HuH-7.5 (cell line): ENCODE measurements around the gene SPOCD1.

Experiments
- DNase-seq: peaks from one replicate; pipeline ENCODE4 v3.0.0; 2011; ENCODE audit warnings: low spot score

The SPOCD1 gene

DNA sequence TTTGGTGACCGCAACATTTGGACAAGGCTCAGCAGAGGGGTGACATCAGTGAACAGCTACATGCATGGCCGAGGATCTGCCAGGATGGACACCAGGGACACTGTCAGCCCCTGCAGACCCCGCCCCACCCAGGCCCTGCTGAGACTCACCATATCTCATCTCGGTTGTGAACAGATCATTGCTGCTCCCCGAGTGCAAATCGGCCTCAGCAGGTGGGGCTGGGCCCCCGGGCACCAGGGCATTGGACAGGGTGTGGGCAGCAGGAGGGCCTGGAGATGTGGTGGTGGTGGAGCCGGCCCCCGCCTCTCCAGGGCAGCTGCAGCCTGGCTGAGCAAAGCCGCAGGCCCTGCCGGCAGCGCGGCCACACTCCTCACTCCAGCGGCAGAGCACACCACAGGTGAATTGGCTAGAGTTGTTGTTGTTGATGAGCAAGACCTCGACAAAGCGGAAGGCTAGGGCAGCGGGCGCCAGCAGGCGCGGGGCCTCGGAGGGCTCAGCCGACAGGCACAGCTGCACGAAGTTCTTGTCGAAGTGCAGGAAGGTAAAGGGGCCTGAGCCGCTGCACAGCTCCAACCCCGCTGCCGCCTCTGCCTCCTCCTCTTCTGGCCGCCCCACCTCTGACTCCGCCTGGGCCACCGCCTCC lies 59.9 kb downstream of the SPOCD1 start:
- no peak for DNase-seq

- no peak for DNase-seq
Observed at GRCh38 chr1:31755197-31755611, 60.6 kb downstream of the SPOCD1 start.

GRCh38 chr1:31754397-31754796 lies 61.4 kb downstream of the SPOCD1 start:
- no peak for DNase-seq

DNA sequence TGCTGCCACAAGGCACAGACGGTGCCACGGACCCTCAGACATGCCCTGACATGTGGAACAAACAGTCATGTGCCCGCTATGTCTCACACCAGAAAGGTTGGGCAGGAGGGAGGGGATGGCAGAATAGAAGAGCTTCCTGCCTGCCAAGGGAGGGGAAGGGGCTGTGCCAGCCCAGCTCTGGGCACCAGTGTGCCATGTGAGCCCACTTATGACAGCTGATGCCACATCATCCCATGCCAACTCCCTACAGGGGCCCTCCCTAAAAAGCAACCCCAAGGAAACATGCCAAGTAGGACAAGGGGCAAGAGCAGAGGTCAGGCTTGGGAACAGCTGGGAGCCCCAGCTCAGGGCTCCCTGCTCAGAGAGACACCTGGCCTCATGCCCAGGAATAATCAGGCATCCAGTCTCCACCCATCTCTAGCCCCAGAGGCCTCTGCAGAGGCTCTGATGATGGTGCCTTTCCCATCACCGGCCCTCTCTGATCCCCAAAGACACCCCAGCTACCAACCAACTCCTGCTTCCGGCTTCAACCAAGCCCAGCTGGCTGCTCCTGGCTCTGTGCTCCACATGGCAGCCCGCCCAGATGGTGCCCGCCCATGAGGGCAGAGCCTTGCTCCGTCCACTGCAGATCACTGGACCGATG lies 62.0 kb downstream of the SPOCD1 start:
- no peak for DNase-seq

- DNase-seq = no peak
Observed at GRCh38 chr1:31752952-31753475, 62.8 kb downstream of the SPOCD1 start.

- no peak for DNase-seq
Observed at GRCh38 chr1:31752258-31752657, 63.6 kb downstream of the SPOCD1 start.

- no peak for DNase-seq
Observed at GRCh38 chr1:31751822-31752241, 64.0 kb downstream of the SPOCD1 start.

DNA sequence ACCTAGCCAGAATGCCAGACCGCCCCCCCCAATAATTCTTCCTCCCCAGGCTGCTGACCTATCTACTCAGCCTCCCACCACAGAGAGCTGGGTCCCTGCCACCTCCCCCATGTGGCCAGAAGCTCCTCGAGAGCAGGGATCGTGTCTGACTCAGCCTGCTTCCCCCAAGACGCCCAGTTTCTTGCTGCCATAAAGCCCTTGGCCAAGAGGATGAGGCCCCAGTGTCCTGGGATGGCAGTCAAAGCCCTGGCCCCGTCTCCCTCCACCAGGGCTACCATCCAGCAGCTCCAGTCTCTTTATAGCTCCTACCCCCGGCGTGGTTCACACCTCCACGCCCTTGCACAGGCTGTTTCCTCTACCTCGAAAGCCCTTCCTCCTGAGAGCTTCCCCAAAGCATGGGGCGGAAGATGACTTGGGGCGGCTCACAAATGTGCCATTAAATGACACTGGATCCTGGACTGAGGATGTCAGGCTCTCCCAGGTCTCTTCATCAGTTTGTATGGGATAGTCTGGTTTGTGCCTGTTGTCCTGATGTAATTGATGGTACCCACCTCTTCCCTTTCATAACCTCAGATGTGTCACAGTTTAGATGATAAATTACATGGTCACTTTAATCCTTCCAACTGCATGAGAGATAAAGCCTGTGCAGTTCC lies 64.8 kb downstream of the SPOCD1 start:
- DNase-seq = no peak

DNA sequence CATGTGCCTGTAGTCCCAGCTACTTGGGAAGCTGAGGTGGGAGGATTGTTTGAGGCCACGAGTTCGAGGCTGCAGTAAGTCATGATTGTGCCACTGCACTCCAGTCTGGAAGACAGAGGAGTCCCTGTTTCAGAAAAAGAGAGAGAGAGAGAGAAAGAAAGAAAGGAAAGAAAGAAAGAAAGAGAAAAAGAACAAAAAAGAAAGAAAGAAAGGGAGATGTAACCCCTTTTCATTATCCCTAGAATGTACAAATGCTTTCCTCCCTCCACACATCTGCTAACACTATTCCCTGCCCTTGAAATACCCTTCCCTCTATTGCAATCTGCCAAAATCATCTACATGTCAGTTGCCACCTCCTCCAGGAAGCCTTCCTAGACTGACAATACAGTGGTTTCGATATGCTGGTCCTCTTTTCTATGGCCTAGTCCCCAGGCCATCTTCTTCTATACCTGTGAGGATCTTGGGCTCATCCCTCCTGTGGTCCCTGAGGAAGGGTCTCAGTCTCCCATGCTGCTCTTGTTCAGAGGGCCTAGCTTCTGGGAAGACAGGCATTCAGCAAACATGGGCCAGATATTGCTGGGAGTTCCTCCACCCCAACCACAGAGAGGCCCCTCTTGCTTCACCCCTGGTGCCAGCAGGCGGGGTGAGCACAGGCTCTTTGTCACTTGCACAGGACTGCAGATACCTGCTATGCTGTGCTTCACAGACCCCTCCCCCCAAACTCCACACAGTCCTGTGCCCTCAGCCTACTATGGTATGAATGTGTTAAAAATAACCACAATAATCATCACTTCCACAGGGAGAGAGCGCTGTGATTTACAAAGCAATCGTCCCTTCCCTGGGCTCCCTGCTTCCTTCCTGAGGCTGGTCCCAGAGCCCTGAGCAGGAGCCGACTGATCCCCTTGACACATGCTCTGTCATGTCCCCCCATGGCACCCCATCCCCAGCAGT lies 65.8 kb downstream of the SPOCD1 start:
- no peak for DNase-seq

GRCh38 chr1:31748365-31748764 lies 67.5 kb downstream of the SPOCD1 start:
- DNase-seq = no peak

GRCh38 chr1:31747304-31747703 lies 68.5 kb downstream of the SPOCD1 start:
- DNase-seq = no peak

DNA sequence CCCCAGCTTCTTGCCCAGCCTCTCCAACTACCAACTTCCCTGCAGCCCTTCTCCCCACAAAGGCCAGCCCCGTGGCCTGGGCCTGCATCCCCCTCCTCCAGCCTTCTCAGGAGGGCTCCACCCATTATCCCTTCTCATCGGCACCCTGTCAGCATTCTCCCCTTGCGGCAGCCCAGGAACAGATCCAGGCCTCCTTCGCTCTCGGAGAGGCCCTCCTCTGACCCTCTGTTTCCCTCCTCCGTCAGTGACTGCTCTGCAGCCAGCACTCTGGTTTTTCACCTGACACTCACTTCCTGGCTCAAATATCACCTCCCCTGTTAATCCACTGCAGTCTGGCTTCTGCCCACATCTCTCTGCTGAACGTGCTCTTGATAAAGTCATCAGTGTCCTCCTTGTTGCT lies 69.1 kb downstream of the SPOCD1 start:
- DNase-seq = no peak

GRCh38 chr1:31745946-31746670 lies 69.7 kb downstream of the SPOCD1 start:
- DNase-seq = no peak

DNA sequence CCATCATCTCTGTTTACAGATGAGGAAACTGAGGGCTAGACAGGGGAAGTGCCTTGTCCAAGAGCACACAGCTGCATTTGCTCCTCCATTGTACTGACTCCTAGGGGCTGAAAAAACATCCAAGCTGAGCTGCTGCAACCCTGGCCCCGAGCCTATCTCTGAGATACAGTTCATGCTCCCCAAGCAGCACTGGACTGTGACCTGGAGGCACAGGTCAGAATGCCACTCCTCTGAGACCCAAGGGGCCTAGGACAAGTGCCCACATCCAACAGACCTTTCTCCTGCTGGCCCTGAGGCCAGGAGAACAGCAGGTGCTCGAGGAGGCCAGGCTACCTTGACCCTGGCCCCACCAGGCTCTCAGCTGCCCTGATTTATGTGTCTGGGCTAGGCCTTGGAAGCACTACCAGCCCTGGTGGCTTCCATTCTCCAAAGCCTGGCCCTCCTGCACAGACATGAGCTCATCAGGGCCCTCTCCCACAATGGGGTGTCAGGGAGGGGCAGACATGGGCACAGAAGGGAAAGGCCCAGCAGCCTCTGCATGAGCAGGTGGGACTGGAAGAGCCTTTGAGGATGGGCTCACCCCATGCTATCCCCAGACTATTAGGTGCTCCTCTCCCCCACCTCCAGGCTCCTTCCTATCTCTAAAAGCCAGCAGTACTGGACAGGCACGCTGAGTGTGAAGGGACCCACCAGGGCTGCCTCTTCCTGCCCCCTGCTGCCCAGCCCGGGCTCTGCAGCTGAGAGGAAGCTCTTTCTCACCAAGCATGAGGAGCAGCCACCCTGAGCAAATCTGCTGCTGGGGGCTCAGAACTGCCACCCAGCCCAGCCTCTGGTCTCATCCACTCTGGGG lies 70.5 kb downstream of the SPOCD1 start:
- DNase-seq = peak; percentile 95

DNA sequence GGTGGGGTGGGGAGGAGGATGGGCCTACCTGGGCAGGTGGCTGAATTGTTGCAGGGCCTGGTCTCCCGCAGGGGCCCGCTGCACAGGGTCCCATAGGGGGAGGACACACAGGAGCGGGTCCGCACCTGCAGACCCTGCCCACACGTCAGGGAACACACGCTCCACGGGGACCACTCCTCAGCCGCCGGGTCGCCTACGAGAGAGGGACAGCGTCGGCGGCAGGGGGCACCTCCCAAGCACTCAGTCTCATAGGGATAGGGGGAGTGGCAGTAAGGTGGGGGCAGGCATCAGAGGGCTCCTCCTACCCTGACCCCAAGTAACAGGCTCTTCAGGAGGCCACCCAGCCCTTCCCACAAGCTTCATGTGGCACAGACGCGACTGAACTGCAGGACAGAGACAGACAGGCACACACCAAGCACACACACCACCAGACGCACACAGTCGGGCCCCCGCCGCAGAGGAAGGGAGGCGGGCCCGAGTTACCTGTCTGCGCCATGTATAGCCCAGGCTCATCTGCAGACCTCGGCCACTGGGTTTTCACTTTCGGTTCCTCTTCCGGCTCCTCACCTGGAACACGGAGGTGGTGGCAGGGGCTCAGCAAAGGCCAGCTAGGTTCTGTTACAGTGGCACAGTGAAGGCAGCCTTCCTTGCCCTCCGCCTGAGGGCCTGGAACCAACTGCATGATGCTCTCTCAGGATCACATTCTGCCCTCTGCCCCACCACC lies 71.5 kb downstream of the SPOCD1 start:
- no peak for DNase-seq

- DNase-seq = no peak
Observed at GRCh38 chr1:31742462-31743212, 73.2 kb downstream of the SPOCD1 start.
